SJSA1 (cell line): ENCODE measurements around the gene CASQ2. TPM values are rescaled to one million over a fixed set of nuclear protein-coding genes. Genes with fewer than 3 reads are reported as not detected.

Experiments
- DNase-seq, 2 experiments: peaks; one replicate each; pipeline ENCODE4 v3.0.0-alpha.2; 2015 to 2020; ENCODE audit warnings: low spot score in 2 of 2, low read depth in 1 of 2
- H3K27ac ChIP-seq: fragments of 250-450 bp; sonication (Bioruptor Pico); 2 replicates; pipeline ENCODE4 v1.5.1; 2020; ENCODE audit warnings: mild to moderate bottlenecking, moderate library complexity
- H3K27me3 ChIP-seq: fragments of 250-450 bp; sonication (Bioruptor Pico); replicated peaks from 2 replicates; pipeline ENCODE4 v1.5.1; 2020; ENCODE audit warnings: mild to moderate bottlenecking, moderate library complexity
- H3K36me3 ChIP-seq: fragments of 250-450 bp; sonication (Bioruptor Pico); 2 replicates; pipeline ENCODE4 v1.5.1; 2020; ENCODE audit warnings: mild to moderate bottlenecking
- H3K4me1 ChIP-seq: fragments of 250-450 bp; sonication (Bioruptor Pico); replicated peaks from 2 replicates; pipeline ENCODE4 v1.6.1; 2021; ENCODE audit warnings: mild to moderate bottlenecking
- H3K4me3 ChIP-seq: fragments of 250-450 bp; sonication (Bioruptor Pico); 2 replicates; pipeline ENCODE4 v1.5.1; 2020; ENCODE audit warnings: mild to moderate bottlenecking
- H3K9me3 ChIP-seq: fragments of 250-450 bp; sonication (Bioruptor Pico); replicated peaks from 2 replicates; pipeline ENCODE4 v1.5.1; 2020; ENCODE audit warnings: mild to moderate bottlenecking
- total RNA-seq: library from RNA; depleted of rRNA; stranded (reverse); fragments of >200 nt; shearing (Covaris generic); gene quantifications from 2 replicates; pipeline ENCODE4 v1.2.3, GENCODE V29; 2014

CASQ2 gene
- total RNA-seq, 1 experiment from 2014 or later, result not detected

DNA sequence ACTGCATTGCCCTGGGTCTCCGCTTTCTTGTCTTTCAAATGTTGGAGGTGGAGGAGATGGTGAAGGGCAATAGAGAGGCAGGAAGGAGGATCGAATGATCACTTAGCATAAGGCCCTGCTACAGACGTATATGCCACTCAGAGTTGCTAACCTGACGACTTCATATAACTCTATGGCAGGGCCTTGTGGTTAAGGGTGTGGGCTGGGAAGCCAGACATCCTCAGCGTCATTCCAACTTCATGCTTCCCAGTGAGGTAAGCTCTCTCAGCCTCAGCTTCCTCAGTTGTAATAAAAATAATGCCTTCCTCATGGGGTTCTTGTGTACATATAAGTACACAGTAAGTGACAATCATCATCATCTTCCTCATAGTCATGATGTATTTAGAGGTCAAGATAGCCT lies 54.6 kb downstream of the CASQ2 start:
- H3K27ac ChIP-seq, result no peak overlapping the region
- no peak for DNase-seq
- H3K4me1 ChIP-seq, result no peaks in the 10 kb centered on the region
- H3K4me3 ChIP-seq, result no peak overlapping the region
- no peaks in the 10 kb centered on the region for H3K9me3 ChIP-seq
- no peaks in the 10 kb centered on the region for H3K27me3 ChIP-seq
- H3K36me3 ChIP-seq, result no peaks in the 10 kb centered on the region

DNA sequence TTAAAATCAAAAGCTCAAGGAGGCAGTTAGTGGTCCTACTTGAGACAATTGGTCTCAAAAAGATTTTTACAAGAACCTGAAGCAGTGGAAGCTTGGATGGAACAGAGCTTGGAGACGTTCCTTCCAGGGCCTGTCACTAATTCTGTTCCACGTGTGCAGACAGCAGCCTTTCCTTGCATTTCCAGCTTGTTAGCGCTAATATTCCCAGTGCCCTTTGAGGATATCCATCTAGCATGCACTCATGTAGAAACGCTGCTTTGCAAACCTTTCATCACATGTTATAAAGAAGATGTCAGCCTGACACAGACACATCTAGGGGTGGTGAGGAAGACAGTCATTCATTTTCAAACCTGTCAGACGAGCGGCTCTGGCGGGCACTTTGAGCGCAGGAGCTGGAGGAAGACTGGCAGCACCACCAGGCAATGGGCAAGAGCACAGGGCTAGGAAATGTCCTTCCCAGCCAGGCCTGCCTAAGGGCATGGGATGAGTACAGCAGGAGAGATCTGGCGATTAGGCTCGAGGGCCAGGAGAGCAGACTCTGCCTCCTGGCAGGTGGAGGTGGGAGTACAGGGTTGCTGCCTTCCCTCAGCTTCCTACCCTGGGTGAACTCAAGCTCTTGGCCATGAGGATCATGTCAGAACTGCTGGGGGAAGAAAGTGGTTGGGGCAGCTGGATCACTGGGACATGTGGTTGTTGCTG lies 55.5 kb downstream of the CASQ2 start:
- no peaks in the 10 kb centered on the region for H3K27me3 ChIP-seq
- no peak for DNase-seq
- H3K4me3 ChIP-seq, result no peak overlapping the region
- H3K4me1 ChIP-seq, result no peaks in the 10 kb centered on the region
- H3K27ac ChIP-seq, result no peak overlapping the region
- H3K36me3 ChIP-seq, result no peaks in the 10 kb centered on the region
- H3K9me3 ChIP-seq, result no peaks in the 10 kb centered on the region

DNA sequence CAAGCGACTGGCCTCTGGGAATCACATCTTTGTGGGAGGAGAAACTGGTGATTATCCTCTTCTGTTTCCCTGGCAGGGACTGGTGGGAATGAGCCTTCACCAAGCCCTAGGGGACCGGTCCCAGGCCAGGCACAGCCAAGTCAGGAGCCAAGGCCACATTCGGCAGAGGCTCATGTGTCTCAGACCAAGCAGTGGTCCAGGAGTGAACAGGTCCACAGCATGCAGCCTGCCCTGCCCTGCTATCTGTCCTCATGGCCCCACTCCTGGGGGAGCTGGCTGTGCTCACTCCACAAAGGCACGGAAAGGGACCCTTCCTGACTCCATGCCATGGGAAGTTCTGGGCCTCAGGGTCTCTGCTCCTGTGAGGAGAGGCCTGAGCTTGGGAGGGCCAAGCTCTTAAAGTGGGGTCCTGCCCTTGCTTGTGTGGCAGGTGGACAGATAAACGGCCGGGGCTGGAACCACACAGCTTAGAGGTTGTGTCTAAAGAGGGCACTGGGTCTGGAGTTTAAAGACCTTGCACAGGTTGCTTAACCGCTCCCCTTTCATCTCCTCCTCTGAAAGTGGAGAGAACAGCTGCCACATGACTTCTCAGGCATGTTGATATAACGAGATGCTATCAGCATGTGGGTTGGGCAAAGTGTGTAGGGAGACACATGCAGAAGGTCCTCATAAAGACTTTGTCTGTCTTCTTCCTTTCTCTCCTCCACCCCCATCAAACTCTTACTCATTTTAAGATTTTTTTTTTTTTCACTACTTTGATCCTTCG lies 57.5 kb downstream of the CASQ2 start:
- DNase-seq, result no peak

DNA sequence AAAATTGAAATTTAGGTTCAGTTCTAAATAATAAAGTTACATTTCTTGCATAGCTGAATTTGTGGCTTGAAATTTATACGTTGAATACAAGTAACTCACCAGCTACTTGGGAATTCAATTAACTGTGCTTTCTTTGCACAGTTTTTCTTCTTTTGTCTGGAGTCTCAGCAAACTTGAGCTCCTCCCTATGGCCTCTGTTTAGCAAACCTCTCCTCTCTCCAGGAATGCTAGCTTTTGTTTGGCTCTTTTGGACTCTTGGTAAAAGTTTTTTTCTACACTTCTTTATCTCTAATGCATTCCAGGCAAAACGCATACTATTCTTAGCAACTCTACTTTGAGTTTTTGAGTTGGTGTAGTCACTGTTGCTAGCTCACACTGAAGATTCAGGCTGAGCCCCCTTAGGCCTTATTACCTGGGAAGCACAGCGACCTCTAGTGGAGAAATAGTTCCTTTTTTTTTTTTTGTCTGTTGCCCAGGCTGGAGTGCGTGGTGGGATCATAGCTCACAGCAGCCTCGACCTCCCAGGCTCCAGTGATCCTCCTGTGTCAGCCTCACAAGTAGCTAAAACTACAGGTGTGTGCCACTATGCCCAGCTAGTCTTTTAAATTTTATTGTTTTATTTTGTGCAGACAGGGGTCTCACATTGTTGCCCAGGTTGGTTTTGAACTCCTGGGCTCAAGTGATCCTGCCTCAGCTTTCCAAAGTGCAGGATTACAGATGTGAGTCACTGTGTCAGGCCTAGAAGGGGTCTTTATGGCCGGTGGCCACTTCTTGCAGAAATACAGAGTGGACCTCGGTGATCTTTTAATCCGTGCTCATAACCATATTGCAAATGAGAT lies 61.7 kb downstream of the CASQ2 start:
- H3K27me3 ChIP-seq, result no peaks in the 10 kb centered on the region
- no peak overlapping the region for H3K4me3 ChIP-seq
- no peaks in the 10 kb centered on the region for H3K9me3 ChIP-seq
- H3K4me1 ChIP-seq, result peaks cover 19% of the 10 kb centered on the region
- peak in 1 of 2 experiments; percentile 59 for DNase-seq
- no peaks in the 10 kb centered on the region for H3K36me3 ChIP-seq
- no peak overlapping the region for H3K27ac ChIP-seq

More for the DNA sequence above, 57.5 kb downstream of the CASQ2 start:
- peaks cover 7% of the 10 kb centered on the region for H3K4me1 ChIP-seq
- no peaks in the 10 kb centered on the region for H3K9me3 ChIP-seq
- no peak overlapping the region for H3K4me3 ChIP-seq
- H3K27me3 ChIP-seq, result no peaks in the 10 kb centered on the region
- no peaks in the 10 kb centered on the region for H3K36me3 ChIP-seq
- H3K27ac ChIP-seq, result no peak overlapping the region

DNA sequence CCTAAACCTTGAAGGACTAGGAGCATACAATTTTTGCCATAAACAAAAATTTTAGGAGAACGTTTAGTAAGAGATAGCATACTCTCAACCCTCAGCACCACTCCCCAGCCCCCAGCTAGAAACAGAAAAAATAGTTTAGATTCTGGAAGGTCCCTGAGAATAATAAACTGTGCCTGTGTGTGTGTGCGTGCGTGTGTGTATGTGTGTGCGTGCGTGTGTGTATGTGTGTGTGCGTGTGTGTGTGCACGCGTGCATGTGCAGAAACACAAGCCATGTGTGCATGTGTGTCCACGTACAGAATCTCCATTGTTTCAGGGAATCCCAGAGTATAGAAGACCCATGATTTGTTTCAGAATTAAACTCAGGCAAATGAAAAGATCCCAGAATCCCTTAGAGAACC lies 62.6 kb downstream of the CASQ2 start:
- Histone ChIP-seq H3K9me3 (no peaks in the 10 kb centered on the region), H3K27me3 (no peaks in the 10 kb centered on the region), H3K36me3 (no peaks in the 10 kb centered on the region), H3K27ac (no peak overlapping the region), H3K4me1 (peaks cover 19% of the 10 kb centered on the region), H3K4me3 (no peak overlapping the region)
- no peak for DNase-seq

DNA sequence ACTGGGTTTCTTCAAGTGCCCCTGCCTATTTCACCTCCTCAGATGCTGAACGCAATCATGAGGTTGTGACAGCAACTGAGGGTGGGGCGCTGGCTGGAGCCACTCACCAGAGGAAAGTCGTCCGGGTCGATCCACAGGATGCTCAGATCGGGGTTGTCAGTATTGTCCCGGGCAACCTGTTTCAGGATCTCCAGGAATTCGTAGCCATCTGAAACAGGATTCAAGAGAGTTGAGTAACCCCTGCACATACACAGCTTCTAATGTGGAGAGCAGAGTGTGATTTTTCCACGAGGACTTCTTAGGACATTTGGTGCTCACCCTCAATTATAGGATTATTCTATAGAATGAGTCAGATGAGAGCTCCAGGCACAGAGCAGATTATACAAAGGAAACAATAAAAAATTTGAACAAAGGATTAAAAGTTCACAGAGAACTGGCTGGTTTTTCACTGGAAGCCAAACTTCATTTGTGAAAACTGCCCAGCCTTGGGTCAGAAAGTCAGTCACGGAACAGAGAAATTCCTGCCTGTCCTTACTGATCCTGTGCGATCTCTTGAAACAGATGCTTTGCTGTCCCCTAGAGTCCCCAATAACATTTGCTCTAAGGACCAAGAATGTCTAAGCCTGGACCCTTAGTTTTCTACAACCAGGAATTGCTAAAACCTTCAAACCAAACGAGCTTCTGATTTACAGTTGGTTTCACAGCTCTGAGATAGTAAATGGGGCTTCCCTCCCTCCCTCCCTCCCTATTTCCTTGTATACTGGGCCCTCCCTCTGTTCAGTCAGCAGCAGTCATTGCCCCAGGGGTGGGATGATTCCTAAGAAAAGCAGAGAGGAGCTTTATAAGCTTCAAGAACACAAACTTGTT lies 63.2 kb downstream of the CASQ2 start:
- no peaks in the 10 kb centered on the region for H3K9me3 ChIP-seq
- H3K4me3 ChIP-seq, result no peak overlapping the region

DNA sequence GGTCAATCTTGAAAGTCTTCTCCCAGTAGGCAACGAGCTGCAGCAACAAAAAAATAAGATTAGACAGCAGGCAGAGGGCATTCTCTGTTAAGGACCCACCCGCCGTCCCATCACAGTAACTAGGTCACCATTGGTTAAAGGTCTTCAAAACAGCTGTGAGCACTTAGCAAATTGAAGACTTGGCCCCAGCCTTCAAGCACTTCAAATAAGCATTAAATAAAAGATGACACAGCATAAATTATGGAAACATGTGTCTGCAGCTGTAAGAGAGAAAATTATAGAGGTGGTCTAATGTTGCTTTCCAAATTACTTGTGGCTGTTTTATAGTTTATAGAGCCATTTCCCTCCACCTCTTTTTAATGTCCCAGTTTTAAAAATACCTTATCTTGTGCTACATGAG lies 65.6 kb downstream of the CASQ2 start:
- no peak overlapping the region for H3K27ac ChIP-seq
- peaks cover 19% of the 10 kb centered on the region for H3K4me1 ChIP-seq
- no peaks in the 10 kb centered on the region for H3K27me3 ChIP-seq
- no peaks in the 10 kb centered on the region for H3K36me3 ChIP-seq
- H3K9me3 ChIP-seq, result no peaks in the 10 kb centered on the region
- no peak overlapping the region for H3K4me3 ChIP-seq
- DNase-seq, result no peak

More for the DNA sequence above, 63.2 kb downstream of the CASQ2 start:
- peak overlapping the region; percentile 28; the same call in 1 of the 2 replicates for H3K27ac ChIP-seq
- peaks cover 19% of the 10 kb centered on the region for H3K4me1 ChIP-seq
- DNase-seq, result peak in 1 of 2 experiments; percentile 15
- no peaks in the 10 kb centered on the region for H3K27me3 ChIP-seq
- no peaks in the 10 kb centered on the region for H3K36me3 ChIP-seq

DNA sequence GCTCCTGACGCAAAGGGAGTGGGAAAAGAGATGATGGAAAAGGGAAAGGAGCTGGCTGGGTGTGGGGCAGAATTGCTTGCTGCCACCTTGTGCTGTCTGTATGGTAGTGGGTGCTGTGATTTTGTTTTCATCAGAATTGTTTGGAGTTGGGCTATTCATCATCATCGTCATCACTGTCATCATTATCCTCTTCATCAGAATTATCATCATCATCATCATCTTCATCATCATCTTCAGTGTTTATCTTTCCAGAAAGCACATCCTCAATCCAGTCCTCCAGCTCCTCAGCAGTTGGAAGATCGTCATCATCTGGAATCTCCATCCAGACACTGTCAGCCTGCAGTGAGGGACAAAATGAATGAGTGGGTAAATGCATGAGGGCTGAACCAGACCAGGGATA lies 67.4 kb downstream of the CASQ2 start:
- no peak overlapping the region for H3K27ac ChIP-seq
- DNase-seq, result no peak
- H3K4me3 ChIP-seq, result no peak overlapping the region
- no peaks in the 10 kb centered on the region for H3K36me3 ChIP-seq
- no peaks in the 10 kb centered on the region for H3K9me3 ChIP-seq
- no peaks in the 10 kb centered on the region for H3K27me3 ChIP-seq
- peaks cover 12% of the 10 kb centered on the region for H3K4me1 ChIP-seq

DNA sequence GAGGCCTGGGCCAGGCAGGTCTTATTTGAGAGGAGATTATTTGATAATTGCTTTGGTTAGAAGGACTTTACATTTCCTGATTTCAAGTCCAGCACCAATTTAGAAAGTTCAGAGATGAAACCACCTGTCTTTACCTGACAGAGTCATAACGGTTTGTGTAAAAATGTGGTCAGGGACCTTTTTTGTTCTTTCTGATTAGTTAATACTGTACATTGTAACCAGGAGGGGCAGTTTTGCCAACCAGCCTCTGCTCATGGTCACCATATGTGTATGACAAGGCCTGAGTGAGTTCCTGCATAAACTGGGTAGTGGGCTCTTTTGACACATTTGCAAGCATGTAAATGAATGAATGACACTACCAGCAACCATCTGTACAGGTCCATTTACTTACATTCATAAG lies 70.9 kb downstream of the CASQ2 start:
- peaks cover 3% of the 10 kb centered on the region; the same call in 1 of the 2 replicates for H3K36me3 ChIP-seq
- no peak overlapping the region for H3K27ac ChIP-seq
- peaks cover 9% of the 10 kb centered on the region for H3K4me1 ChIP-seq
- no peaks in the 10 kb centered on the region for H3K9me3 ChIP-seq
- H3K4me3 ChIP-seq, result no peak overlapping the region
- DNase-seq, result no peak
- H3K27me3 ChIP-seq, result no peaks in the 10 kb centered on the region

DNA sequence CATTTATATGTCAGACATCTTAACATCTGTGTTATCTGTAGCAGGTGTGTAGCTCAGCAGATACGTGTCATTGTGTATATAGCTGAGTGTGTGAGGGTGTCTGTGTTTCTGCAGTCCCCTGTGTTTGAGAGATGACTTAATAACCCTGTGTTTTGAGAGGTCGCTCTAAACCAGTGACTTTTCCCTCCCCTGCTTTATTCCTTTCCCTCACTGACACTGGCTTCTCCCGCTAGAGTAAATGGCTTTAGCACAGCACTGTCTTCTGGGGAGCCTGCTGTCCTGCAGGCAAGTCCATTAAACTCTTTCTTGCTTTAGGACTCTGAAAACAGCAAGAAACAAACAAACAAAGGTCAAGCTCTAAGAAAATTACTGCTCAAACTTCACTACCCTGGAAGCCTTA lies 73.7 kb downstream of the CASQ2 start:
- no peaks in the 10 kb centered on the region for H3K9me3 ChIP-seq
- H3K27ac ChIP-seq, result no peak overlapping the region
- no peak overlapping the region for H3K4me3 ChIP-seq
- peaks cover 11% of the 10 kb centered on the region for H3K4me1 ChIP-seq
- H3K36me3 ChIP-seq, result peaks cover 29% of the 10 kb centered on the region
- no peak for DNase-seq
- no peaks in the 10 kb centered on the region for H3K27me3 ChIP-seq

DNA sequence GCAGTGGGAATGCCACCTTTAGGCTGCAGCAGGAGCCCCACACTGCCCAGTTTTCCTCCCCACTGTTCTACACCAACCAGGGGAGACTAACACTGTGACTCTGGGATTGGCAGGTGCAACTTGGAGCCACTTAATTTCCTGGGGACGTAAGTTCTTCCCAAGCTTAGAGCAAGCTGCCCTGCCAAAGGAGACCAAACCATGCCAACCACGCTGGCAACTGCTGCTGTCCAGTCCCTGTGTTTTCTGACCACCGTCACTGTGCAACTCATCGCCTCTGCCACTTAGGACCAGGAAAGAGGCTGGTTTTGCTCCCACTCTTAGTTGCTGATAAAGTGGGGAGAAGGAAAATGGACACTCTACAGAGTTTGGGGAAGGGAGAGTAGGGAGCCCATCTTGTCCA lies 76.3 kb downstream of the CASQ2 start:
- H3K27me3 ChIP-seq, result no peaks in the 10 kb centered on the region
- no peak for DNase-seq
- H3K4me3 ChIP-seq, result no peak overlapping the region
- H3K9me3 ChIP-seq, result no peaks in the 10 kb centered on the region
- peaks cover 39% of the 10 kb centered on the region for H3K36me3 ChIP-seq
- H3K27ac ChIP-seq, result no peak overlapping the region
- peaks cover 11% of the 10 kb centered on the region for H3K4me1 ChIP-seq

DNA sequence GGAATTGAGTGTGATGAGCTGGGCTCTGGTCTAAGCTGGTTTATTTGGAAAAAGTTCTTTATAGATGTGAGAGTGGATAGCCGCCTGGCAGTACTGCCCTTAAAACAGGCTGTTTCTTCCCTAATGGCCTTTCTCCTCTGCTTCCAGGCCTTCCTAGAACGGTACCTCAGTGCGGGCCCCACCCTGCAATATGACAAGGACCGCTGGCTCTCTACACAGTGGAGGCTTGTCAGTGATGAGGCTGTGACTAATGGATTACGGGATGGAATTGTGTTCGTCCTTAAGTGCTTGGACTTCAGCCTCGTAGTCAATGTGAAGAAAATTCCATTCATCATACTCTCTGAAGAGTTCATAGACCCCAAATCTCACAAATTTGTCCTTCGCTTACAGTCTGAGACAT lies 77.5 kb downstream of the CASQ2 start:
- Histone ChIP-seq H3K27me3 (no peaks in the 10 kb centered on the region), H3K4me3 (no peak overlapping the region), H3K36me3 (peaks cover 50% of the 10 kb centered on the region), H3K9me3 (no peaks in the 10 kb centered on the region), H3K27ac (no peak overlapping the region), H3K4me1 (peaks cover 11% of the 10 kb centered on the region)
- no peak for DNase-seq

DNA sequence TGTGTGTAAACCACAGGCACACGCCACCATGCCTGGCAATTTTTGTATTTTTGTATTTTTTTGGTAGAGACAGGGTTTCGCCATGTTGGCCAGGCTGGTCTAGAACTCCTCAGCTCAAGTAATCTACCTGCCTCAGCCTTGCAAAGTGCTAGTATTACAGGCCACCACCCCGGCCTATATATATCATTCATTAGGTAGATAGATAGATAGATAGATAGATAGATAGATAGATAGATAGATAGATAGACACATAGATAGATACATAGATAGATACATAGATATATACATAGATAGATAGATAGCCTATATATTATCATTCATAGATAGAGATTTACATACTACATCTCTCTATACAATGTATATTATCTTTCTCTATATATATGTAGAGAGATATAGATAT lies 80.8 kb downstream of the CASQ2 start:
- peaks cover 3% of the 10 kb centered on the region for H3K4me1 ChIP-seq
- no peaks in the 10 kb centered on the region for H3K27me3 ChIP-seq
- no peak for DNase-seq
- no peak overlapping the region for H3K27ac ChIP-seq
- no peak overlapping the region for H3K4me3 ChIP-seq
- H3K36me3 ChIP-seq, result peaks cover 78% of the 10 kb centered on the region
- H3K9me3 ChIP-seq, result no peaks in the 10 kb centered on the region
